Neutrophil (primary cell): ENCODE data around the gene ATAD3A.

ENCODE experiments used
- H3K27ac ChIP-seq: fragments of 200-600 bp; sonication (generic); 2 replicates; pipeline ENCODE4 v1.5.1; 2016; ENCODE audit warnings: mild to moderate bottlenecking, moderate library complexity
- H3K27me3 ChIP-seq: fragments of 200-600 bp; sonication (generic); 2 replicates; pipeline ENCODE4 v1.6.0; 2016; ENCODE audit warnings: mild to moderate bottlenecking
- H3K36me3 ChIP-seq: fragments of 200-600 bp; sonication (generic); 2 replicates; pipeline ENCODE4 v1.5.1; 2017
- H3K4me1 ChIP-seq, 2 experiments: fragments of 200-600 bp in 1 of 2; sonication (generic) in 1 of 2; 1 replicate in 1 of 2; 2 replicates in 1 of 2; pipeline versions ENCODE4 v1.5.1 to v1.6.1; 2013 to 2016; ENCODE audit warnings: low read depth in 1 of 2, low read length in 1 of 2, mild to moderate bottlenecking in 1 of 2, moderate library complexity in 1 of 2; ENCODE audit not compliant: control insufficient read depth in 1 of 2, insufficient read depth in 1 of 2
- H3K4me3 ChIP-seq, 2 experiments: fragments of 200-600 bp in 1 of 2; sonication (generic) in 1 of 2; 1 replicate in 1 of 2; 2 replicates in 1 of 2; pipeline ENCODE4 v1.5.1; 2013 to 2016; ENCODE audit warnings: low read depth in 1 of 2, low read length in 1 of 2, mild to moderate bottlenecking in 1 of 2, moderate library complexity in 1 of 2
- H3K9me3 ChIP-seq: fragments of 200-600 bp; sonication (generic); 2 replicates; pipeline ENCODE4 v1.5.1; 2016
- CTCF ChIP-seq: fragments of 200-600 bp; sonication (generic); IDR thresholded peaks from 2 replicates; pipeline ENCODE4 v1.5.1; 2016; ENCODE audit warnings: antibody characterized with exemption

The ATAD3A gene

GRCh38 chr1:1560178-1560577, 48.2 kb downstream of the ATAD3A start:
- Histone ChIP-seq H3K4me3 (no peak overlapping the region), H3K9me3 (no peaks in the 10 kb centered on the region), H3K36me3 (peaks cover 68% of the 10 kb centered on the region), H3K27ac (no peak overlapping the region), H3K27me3 (no peaks in the 10 kb centered on the region), H3K4me1 (no peaks in the 10 kb centered on the region)
- no peak for TF ChIP-seq CTCF

GRCh38 chr1:1561801-1562470, 50.0 kb downstream of the ATAD3A start:
- Histone ChIP-seq H3K9me3 (no peaks in the 10 kb centered on the region), H3K4me3 (no peak overlapping the region), H3K36me3 (peaks cover 64% of the 10 kb centered on the region), H3K27me3 (no peaks in the 10 kb centered on the region), H3K27ac (no peak overlapping the region), H3K4me1 (no peaks in the 10 kb centered on the region)
- no peak for TF ChIP-seq CTCF

GRCh38 chr1:1562556-1563195, 50.7 kb downstream of the ATAD3A start:
- Histone ChIP-seq H3K4me1 (no peaks in the 10 kb centered on the region), H3K27ac (no peak overlapping the region), H3K4me3 (no peak overlapping the region), H3K27me3 (no peaks in the 10 kb centered on the region), H3K9me3 (no peaks in the 10 kb centered on the region), H3K36me3 (peaks cover 64% of the 10 kb centered on the region)
- no peak for TF ChIP-seq CTCF

- H3K4me1 ChIP-seq, result peaks cover 0 to 3% of the 10 kb centered on the region in 2 experiments
- H3K27ac ChIP-seq, result no peak overlapping the region
- peaks cover 64% of the 10 kb centered on the region for H3K36me3 ChIP-seq
- H3K9me3 ChIP-seq, result no peaks in the 10 kb centered on the region
- H3K4me3 ChIP-seq, result no peak overlapping the region
- no peak for TF ChIP-seq CTCF
- no peaks in the 10 kb centered on the region for H3K27me3 ChIP-seq
Observed at GRCh38 chr1:1563688-1564087, 51.7 kb downstream of the ATAD3A start.

GRCh38 chr1:1564268-1564667, 52.3 kb downstream of the ATAD3A start:
- Histone ChIP-seq H3K9me3 (no peaks in the 10 kb centered on the region), H3K4me1 (peaks cover 0 to 3% of the 10 kb centered on the region in 2 experiments), H3K27me3 (no peaks in the 10 kb centered on the region), H3K36me3 (peaks cover 64% of the 10 kb centered on the region), H3K27ac (no peak overlapping the region), H3K4me3 (no peak overlapping the region)
- no peak for TF ChIP-seq CTCF
